Endodermal cell (in vitro differentiated cells): Measurements from ENCODE around the gene SCT. TPM values are rescaled to one million over a fixed set of nuclear protein-coding genes. Genes with fewer than 3 reads are reported as not detected.

Experiments
- DNase-seq: peaks from one replicate; pipeline ENCODE4 v3.0.0-alpha.2; 2017
- H3K27ac ChIP-seq: 2 replicates; pipeline ENCODE4 v1.5.1; 2013; ENCODE audit warnings: mild to moderate bottlenecking, low read depth, low read length, moderate library complexity
- H3K27me3 ChIP-seq: 2 replicates; pipeline ENCODE4 v1.6.1; 2013; ENCODE audit warnings: mild to moderate bottlenecking, low read length, moderate library complexity; ENCODE audit not compliant: insufficient read depth, control insufficient read depth, poor library complexity, severe bottlenecking
- H3K36me3 ChIP-seq: 2 replicates; pipeline ENCODE4 v1.7.0; 2013; ENCODE audit warnings: mild to moderate bottlenecking, low read length, moderate library complexity; ENCODE audit not compliant: control insufficient read depth, insufficient read depth
- H3K4me1 ChIP-seq: one replicate; pipeline ENCODE4 v1.7.0; 2013; ENCODE audit warnings: low read length; ENCODE audit not compliant: control insufficient read depth, insufficient read depth
- H3K4me3 ChIP-seq: 2 replicates; pipeline ENCODE4 v1.5.1; 2013; ENCODE audit warnings: mild to moderate bottlenecking, low read length, moderate library complexity
- H3K9ac ChIP-seq: 2 replicates; pipeline ENCODE4 v1.6.1; 2013; ENCODE audit warnings: mild to moderate bottlenecking, low read length, moderate library complexity; ENCODE audit not compliant: poor library complexity, severe bottlenecking; ENCODE audit errors: extremely low read depth
- H3K9me3 ChIP-seq: 2 replicates; pipeline ENCODE4 v1.6.1; 2013; ENCODE audit warnings: mild to moderate bottlenecking, low read length, moderate library complexity; ENCODE audit not compliant: control insufficient read depth
- H3K27ac Mint-ChIP-seq: 2 replicates; pipeline ENCODE4 v1.8.0; 2020; ENCODE audit warnings: mixed read lengths
- H3K27me3 Mint-ChIP-seq: 2 replicates; pipeline ENCODE4 v1.8.0; 2021; ENCODE audit warnings: mild to moderate bottlenecking, mixed read lengths; ENCODE audit not compliant: insufficient read depth
- H3K36me3 Mint-ChIP-seq: 2 replicates; pipeline ENCODE4 v1.8.0; 2020; ENCODE audit warnings: low read depth, mixed read lengths
- H3K4me1 Mint-ChIP-seq: 2 replicates; pipeline ENCODE4 v1.8.0; 2020; ENCODE audit warnings: mixed read lengths
- H3K4me3 Mint-ChIP-seq: 2 replicates; pipeline ENCODE4 v1.8.0; 2020; ENCODE audit warnings: mild to moderate bottlenecking, moderate library complexity, mixed read lengths
- H3K9me3 Mint-ChIP-seq: 2 replicates; pipeline ENCODE4 v1.8.0; 2020; ENCODE audit warnings: mild to moderate bottlenecking, mixed read lengths
- CTCF ChIP-seq: fragments of 200-600 bp; sonication (generic); conservative IDR thresholded peaks from 2 replicates; pipeline ENCODE4 v1.5.0; 2021; ENCODE audit warnings: antibody characterized with exemption, mild to moderate bottlenecking
- WGBS, 2 experiments: methylation state at CpG; one replicate each; pipeline versions ENCODE4 v1.1.5 to v1.1.7; 2013; ENCODE audit warnings: missing lambda C conversion rate in 2 of 2, mixed read lengths in 1 of 2; ENCODE audit not compliant: insufficient coverage in 1 of 2, insufficient read length in 1 of 2; 5-methylcytosine and 5-hydroxymethylcytosine counted together
- total RNA-seq, 2 donors: library from RNA; stranded (reverse); fragmentation: NEBNext Ultra II Directional in 1 of 2; extraction: Animal tissue kit (Norgen Biotek cat#: 25700) in 1 of 2; gene quantifications; 2 replicates in 1 of 2; 3 replicates in 1 of 2; pipeline ENCODE4 v1.2.1, GENCODE V29; 2021

The SCT gene
- total RNA-seq, 2 donors from 2014 or later: 3.9 to 6.1 TPM

GRCh38 chr11:586376-587316, 40.3 kb downstream of the SCT start:
- Histone ChIP-seq H3K9ac (no peak overlapping the region), H3K4me3 (no peak overlapping the region), H3K4me1 (no peaks in the 10 kb centered on the region), H3K9me3 (no peaks in the 10 kb centered on the region), H3K27me3 (no peaks in the 10 kb centered on the region), H3K36me3 (peaks cover 70% of the 10 kb centered on the region), H3K27ac (no peak overlapping the region)
- no peaks in the 10 kb centered on the region for H3K9me3 Mint-ChIP-seq
- no peak for DNase-seq
- 97% methylated on average over 25 to 32 of the region's 32 CpGs for WGBS, 2 experiments
- TF ChIP-seq CTCF: no peak
- H3K4me1 Mint-ChIP-seq: no peaks in the 10 kb centered on the region
- no peak overlapping the region for H3K4me3 Mint-ChIP-seq
- H3K36me3 Mint-ChIP-seq: peaks cover 61% of the 10 kb centered on the region
- H3K27ac Mint-ChIP-seq: no peak overlapping the region
- no peaks in the 10 kb centered on the region for H3K27me3 Mint-ChIP-seq

GRCh38 chr11:584287-584686, 42.7 kb downstream of the SCT start:
- 95% methylated on average over 4 to 8 of the region's 10 CpGs for WGBS, 2 experiments
- Mint-ChIP-seq H3K27ac (no peak overlapping the region), H3K9me3 (no peaks in the 10 kb centered on the region), H3K36me3 (peaks cover 49% of the 10 kb centered on the region), H3K4me3 (no peak overlapping the region), H3K4me1 (peaks cover 2% of the 10 kb centered on the region), H3K27me3 (no peaks in the 10 kb centered on the region)
- Histone ChIP-seq H3K27me3 (no peaks in the 10 kb centered on the region), H3K36me3 (peaks cover 54% of the 10 kb centered on the region), H3K4me1 (peaks cover under 1% of the 10 kb centered on the region), H3K9ac (no peak overlapping the region), H3K9me3 (no peaks in the 10 kb centered on the region), H3K27ac (no peak overlapping the region), H3K4me3 (no peak overlapping the region)
- no peak for DNase-seq
- TF ChIP-seq CTCF: no peak

GRCh38 chr11:581752-582151, 45.2 kb downstream of the SCT start:
- Histone ChIP-seq H3K27ac (no peak overlapping the region), H3K9ac (no peak overlapping the region), H3K27me3 (no peaks in the 10 kb centered on the region), H3K4me1 (peaks cover 16% of the 10 kb centered on the region), H3K4me3 (no peak overlapping the region), H3K36me3 (peaks cover 33% of the 10 kb centered on the region), H3K9me3 (no peaks in the 10 kb centered on the region)
- Mint-ChIP-seq H3K4me1 (peaks cover 20% of the 10 kb centered on the region), H3K4me3 (no peak overlapping the region), H3K36me3 (peaks cover 28% of the 10 kb centered on the region), H3K27me3 (no peaks in the 10 kb centered on the region), H3K9me3 (no peaks in the 10 kb centered on the region), H3K27ac (peak overlapping the region; percentile 81)
- no peak for TF ChIP-seq CTCF
- no peak for DNase-seq
- WGBS, 2 experiments: 95 to 96% methylated on average over 16 to 17 of the region's 17 CpGs
